ENCODE data around the gene TSPAN14. TPM values are rescaled to one million over a fixed set of nuclear protein-coding genes. Genes with fewer than 3 reads are reported as not detected.
A peak's percentile ranks its signal among the peaks of the same experiment; 100 is the strongest.

The TSPAN14 gene
- total RNA-seq, 1 donor from 2014 or later: 18.9 TPM

GRCh38 chr10:80462299-80462980 is 8.3 kb downstream of the TSPAN14 start:
- ATAC-seq (ENCODE audit: low read depth) (no peak), DNase-seq (no peak)
- intact Hi-C loops (cut with micrococcal nuclease): no loop called here
- no peak for TF ChIP-seq CTCF (IDR thresholded peaks at IDR 0.05)
- no peaks in the 10 kb centered on the region for H3K36me3 Mint-ChIP-seq (ENCODE audit: low read depth)
- no peaks in the 10 kb centered on the region for H3K9me3 Mint-ChIP-seq
- peak overlapping the region; percentile 75 for H3K27ac Mint-ChIP-seq
- H3K4me3 Mint-ChIP-seq: peak overlapping the region; percentile 71
- CTCF ChIA-PET: interaction anchor here (1.0 to 2.7 kb wide), 2 partner anchors 42 to 43 kb away, joined by 8 to 13 read pairs; no protein-coding TSS in a partner anchor
- POLR2A ChIA-PET: interaction anchor here (1.6 to 2.0 kb wide), 2 partner anchors 8 to 37 kb away, joined by 6 read pairs; no protein-coding TSS in a partner anchor
- no peaks in the 10 kb centered on the region for H3K27me3 Mint-ChIP-seq
- peaks cover 98% of the 10 kb centered on the region for H3K4me1 Mint-ChIP-seq

GRCh38 chr10:80462981-80463741 is 9.1 kb downstream of the TSPAN14 start:
- DNase-seq (no peak), ATAC-seq (ENCODE audit: low read depth) (peak; percentile 45)
- ChIA-PET CTCF (interaction anchor here (1.0 to 2.7 kb wide), 3 partner anchors 41 to 43 kb away, joined by 5 to 13 read pairs (median 8); no protein-coding TSS in a partner anchor), POLR2A (interaction anchor here (1.6 to 2.0 kb wide), 2 partner anchors 8 to 36 kb away, joined by 6 read pairs; no protein-coding TSS in a partner anchor)
- H3K4me1 Mint-ChIP-seq: peaks cover 98% of the 10 kb centered on the region
- no peaks in the 10 kb centered on the region for H3K9me3 Mint-ChIP-seq
- no peaks in the 10 kb centered on the region for H3K36me3 Mint-ChIP-seq (ENCODE audit: low read depth)
- intact Hi-C loops (cut with micrococcal nuclease): loop anchor here (1.0 kb wide), 1 partner anchor 9 kb away; the partner anchor contains the start of gene TSPAN14
- H3K27ac Mint-ChIP-seq: peak overlapping the region; percentile 75
- TF ChIP-seq CTCF (IDR thresholded peaks at IDR 0.05): no peak
- H3K27me3 Mint-ChIP-seq: no peaks in the 10 kb centered on the region
- H3K4me3 Mint-ChIP-seq: peak overlapping the region; percentile 71

- H3K27ac Mint-ChIP-seq: peak overlapping the region; percentile 75
- no peak for TF ChIP-seq CTCF (IDR thresholded peaks at IDR 0.05)
- H3K36me3 Mint-ChIP-seq (ENCODE audit: low read depth): peaks cover 3% of the 10 kb centered on the region
- ATAC-seq (ENCODE audit: low read depth) (no peak), DNase-seq (no peak)
- peak overlapping the region; percentile 71 for H3K4me3 Mint-ChIP-seq
- H3K4me1 Mint-ChIP-seq: peaks cover 96% of the 10 kb centered on the region
- intact Hi-C loops (cut with micrococcal nuclease): loop anchor here (1.0 kb wide), 1 partner anchor 10 kb away; the partner anchor contains the start of gene TSPAN14
- ChIA-PET CTCF (interaction anchor here (1.2 to 2.7 kb wide), 3 partner anchors 19 to 42 kb away, joined by 4 to 13 read pairs (median 5); no protein-coding TSS in a partner anchor), POLR2A (interaction anchor here (1.1 to 2.0 kb wide), 3 partner anchors 9 to 35 kb away, joined by 3 to 6 read pairs (median 6); no protein-coding TSS in a partner anchor)
- H3K27me3 Mint-ChIP-seq: no peaks in the 10 kb centered on the region
- no peaks in the 10 kb centered on the region for H3K9me3 Mint-ChIP-seq
These were observed 9.8 kb downstream of the TSPAN14 start for GRCh38 chr10:80463868-80464267.

- Mint-ChIP-seq H3K27me3 (no peaks in the 10 kb centered on the region), H3K4me1 (peaks cover 92% of the 10 kb centered on the region), H3K9me3 (no peaks in the 10 kb centered on the region), H3K27ac (peak overlapping the region; percentile 69), H3K36me3 (ENCODE audit: low read depth) (peaks cover 10% of the 10 kb centered on the region), H3K4me3 (no peak overlapping the region)
- ChIA-PET POLR2A (interaction anchor here (1.1 kb wide), 1 partner anchor 26 kb away, joined by 3 read pairs; no protein-coding TSS in a partner anchor), CTCF (interaction anchor here (1.2 to 2.7 kb wide), 4 partner anchors 20 to 41 kb away, joined by 3 to 13 read pairs (median 4); no protein-coding TSS in a partner anchor)
- ATAC-seq (ENCODE audit: low read depth): no peak
- no peak for TF ChIP-seq CTCF (IDR thresholded peaks at IDR 0.05)
- DNase-seq: no peak
- intact Hi-C loops (cut with micrococcal nuclease): no loop called here
These were observed 10.7 kb downstream of the TSPAN14 start for GRCh38 chr10:80464557-80465450.
